Cerebellar cortex (tissue), 1 donor: ENCODE data around the gene CLNS1A.
"Not testable (repeated sequence)": the region's sequence is repeated elsewhere in the genome, so short reads cannot be mapped to it uniquely, and the experiment has no call there.

Source experiments
- DNase-seq: peaks from one replicate; pipeline ENCODE4 v3.0.0-alpha.2; 2015; ENCODE audit warnings: low spot score

CLNS1A gene

DNA sequence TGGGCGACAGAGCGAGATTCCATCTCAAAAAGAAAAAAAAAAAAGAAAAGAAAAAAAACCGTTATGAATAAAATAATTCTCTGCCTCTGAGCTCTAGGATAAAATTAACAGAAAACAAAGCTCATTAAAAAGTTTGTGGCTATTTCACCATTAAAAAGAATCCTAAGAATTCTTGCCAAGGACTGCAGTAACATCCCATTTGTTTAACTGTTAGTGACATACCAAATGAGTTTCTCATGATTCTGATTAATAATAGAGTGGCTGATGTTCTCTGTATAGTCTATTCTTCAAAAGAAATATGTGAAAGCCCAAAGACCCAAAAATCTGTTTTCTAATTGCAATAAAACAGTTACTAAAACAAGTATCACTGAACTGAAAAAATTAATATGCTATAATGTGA lies 19.7 kb downstream of the CLNS1A start:
- no peak for DNase-seq

DNA sequence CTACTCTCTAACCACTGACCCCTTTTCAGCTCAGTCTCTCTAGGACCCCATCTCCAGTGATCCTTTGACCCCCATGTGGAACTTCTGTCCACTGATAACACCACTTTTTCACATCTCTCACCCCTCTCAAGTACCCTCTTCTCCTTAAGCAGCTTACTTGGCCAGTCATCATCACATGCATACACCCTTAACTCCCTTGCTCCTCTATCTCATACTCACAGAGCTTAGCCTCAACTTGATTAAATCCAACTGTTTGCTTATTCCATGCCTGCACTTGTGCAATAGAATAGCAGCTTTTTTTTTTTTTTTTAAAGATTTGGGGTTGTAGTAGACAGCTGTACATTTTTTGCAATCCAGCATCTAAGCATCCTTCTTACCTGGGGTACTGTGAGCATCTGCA lies 25.7 kb downstream of the CLNS1A start:
- DNase-seq: no peak

DNA sequence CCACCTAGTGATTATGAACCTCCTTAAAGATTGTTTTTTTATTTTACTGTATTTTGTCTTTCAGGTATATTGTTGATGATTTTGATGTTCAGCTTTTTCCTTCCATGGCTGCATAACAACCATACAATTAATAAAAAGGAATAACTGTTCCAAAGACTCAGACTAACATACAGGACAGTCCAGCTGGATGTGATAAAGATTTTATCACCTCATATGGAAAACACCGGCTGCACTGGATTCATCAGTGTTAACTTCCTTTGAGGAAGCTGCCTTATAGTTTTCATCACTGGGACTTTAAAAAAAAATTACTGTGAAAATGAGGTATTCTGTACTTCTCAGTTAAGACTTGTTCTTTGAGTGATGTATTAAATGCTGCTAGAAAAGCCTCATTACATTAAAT lies 28.4 kb downstream of the CLNS1A start:
- no peak for DNase-seq

DNA sequence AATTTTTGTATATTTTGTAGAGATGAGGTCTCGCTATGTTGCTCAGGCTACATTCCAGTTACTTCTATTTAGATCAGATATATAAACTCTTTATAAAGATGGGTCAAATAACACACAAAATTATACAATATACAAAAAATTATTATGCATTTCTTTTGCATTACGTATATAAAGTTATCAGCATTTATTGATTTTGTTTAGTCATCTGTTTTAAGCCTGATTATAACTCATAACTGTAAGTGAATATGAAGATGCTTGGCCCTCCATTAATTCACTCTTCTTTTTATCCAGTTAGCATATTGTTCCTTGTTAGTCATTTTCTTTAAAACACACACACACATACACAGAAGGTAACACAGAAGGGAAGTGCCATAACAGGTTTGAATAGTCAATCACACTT lies 33.3 kb downstream of the CLNS1A start:
- DNase-seq: no peak

DNA sequence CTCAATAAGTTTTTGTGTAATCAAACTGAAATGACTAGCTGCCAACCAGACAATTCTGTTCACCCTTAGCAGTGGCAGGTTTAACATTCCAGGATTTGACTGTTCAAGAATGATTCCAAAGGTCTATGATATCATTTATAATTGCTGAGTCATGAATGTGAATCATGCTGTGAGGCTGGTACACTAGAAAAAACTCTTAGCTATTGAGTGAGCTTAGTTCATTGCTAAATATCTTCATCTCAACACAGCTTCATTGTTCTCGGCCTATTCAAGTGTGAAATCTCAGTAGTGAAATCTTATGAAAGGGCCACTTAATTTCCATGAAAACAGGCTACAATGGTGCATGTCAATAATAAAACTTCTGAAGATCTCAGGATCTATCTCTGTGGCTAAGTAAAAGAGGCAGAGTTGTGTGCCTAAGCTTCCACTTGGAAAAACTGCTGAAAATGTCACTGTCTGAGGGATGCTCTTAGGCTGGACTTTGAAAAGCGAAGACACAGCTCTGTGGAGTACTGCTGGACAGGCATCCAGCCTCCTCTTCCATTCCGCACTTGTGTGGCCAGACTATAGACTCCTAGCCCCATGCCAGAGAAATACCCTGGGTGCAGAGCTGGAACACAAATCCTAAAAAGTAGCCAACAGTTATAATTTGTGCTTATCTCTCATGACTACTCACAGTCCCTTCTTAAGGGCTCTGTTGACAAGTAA lies 35.1 kb downstream of the CLNS1A start:
- no peak for DNase-seq

DNA sequence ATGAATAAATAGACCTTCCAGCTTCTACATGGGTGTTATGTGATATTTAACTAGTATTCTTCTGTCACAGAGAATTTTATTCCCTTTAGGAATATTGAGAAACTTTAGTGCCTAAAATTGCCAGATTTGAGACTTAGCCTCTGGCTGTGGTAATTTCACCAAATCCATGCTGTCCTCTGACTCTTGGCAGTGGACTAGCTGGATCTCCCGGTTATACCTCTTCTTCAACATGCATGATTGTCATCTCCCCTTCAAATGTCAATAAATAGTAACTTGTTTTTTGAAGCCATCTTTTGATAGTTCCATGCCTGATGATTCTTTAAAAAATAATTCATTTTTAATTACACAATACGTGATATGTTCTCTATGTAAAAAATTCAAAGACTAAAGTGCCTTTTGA lies 39.4 kb downstream of the CLNS1A start:
- DNase-seq: no peak

DNA sequence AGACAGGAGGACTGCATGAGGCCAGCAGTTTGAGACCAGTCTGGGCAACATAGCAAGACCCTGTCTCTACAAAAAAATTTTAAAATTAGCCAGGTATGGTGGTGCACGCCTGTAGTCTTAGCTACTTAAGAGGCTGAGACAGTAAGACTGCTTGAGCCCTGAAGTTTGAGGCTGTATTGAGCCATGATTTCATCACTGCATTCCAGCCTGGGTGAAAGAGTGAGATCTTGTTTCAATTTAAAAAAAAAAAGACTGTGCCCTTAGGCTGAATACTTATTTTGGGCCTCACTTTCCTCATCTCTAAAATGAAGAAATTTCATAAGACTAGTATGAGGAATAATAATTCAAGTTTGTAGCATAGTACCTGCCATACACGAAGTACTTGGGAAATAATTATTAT lies 41.0 kb downstream of the CLNS1A start:
- DNase-seq: no peak

DNA sequence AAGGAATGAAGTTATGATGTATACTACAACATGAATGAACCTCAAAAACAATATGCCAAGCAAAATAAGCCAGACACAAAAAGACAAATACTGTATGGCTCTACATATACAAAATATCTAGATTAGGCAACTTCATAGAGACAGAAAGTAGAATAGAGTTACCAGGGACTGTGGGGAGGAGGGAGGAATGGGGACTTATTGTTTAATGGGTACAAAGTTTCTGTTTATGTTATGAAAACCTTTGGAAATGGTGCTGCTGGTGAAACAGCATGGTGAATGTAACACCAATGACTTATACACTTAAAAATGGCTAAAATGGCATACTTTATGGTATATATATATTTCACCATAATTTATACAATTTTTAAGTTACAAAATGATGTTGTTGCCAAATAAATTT lies 43.7 kb downstream of the CLNS1A start:
- no peak for DNase-seq

DNA sequence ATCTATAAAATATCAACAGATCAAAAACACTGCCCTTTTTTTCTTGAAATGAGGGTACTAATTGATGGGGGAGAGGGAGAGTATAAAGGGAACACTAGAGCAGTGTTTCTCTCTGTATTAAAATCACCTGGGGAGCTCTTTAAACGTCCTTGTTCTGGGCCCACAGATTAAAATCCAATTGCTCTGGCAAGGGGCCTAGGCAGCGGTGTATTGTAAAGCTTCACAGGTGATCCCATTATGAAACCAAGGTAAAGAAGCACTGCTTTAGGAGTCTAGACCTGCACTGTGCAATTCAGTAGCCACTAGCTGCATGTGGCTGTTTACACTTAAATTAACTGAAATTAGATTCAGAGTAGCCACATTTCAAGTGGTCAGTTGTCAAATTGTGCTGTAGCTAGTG lies 44.9 kb downstream of the CLNS1A start:
- DNase-seq: no peak

DNA sequence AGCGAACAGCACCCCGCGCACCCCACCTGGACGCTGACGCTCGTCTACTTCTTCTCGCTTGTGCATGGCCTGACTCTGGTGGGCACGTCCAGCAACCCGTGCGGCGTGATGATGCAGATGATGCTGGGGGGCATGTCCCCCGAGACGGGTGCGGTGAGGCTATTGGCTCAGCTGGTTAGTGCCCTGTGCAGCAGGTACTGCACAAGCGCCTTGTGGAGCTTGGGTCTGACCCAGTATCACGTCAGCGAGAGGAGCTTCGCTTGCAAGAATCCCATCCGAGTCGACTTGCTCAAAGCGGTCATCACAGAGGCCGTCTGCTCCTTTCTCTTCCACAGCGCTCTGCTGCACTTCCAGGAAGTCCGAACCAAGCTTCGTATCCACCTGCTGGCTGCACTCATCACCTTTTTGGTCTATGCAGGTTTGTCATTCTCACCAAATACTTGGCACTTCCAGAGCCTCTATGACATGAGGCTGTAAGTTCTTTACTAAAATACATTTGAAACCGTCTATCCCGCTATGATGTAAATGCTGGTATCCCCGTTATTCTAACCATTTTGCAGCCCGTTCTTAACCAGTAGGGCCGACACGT lies 47.3 kb downstream of the CLNS1A start:
- peak; percentile 87 for DNase-seq

DNA sequence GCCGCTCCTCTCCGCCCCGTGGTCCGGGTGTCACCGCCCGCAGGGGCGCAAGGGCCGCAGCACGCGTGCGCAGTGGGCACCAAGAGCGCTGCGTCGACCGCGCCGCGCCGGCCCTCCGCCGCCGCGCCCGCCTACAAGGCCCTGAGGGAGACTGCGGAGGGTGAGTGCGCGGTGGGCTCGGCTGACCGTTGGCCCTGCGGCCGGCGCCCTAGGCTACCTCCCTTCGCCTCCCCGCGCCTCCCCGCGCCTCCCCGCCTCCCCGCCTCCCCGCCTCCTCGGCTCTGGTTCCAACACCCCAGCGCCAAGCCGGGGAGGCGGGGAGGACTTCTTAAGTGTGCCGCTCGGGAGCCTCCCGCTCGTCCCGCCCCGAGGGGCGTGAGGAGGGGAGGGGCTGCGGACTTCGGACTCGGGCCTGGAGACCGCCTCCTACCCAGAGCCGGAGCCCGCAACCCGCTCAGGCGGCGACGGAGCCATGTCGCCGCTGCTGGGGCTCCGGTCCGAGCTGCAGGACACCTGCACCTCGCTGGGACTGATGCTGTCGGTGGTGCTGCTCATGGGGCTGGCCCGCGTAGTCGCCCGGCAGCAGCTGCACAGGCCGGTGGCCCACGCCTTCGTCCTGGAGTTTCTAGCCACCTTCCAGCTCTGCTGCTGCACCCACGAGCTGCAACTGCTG lies 47.9 kb downstream of the CLNS1A start, which contains the start of gene AQP11:
AQP11 (plus strand) TSS at position 433 of the 673 bp plus-strand sequence; CDS start at position 473, 40 bp downstream.
- peak; percentile 81 for DNase-seq

DNA sequence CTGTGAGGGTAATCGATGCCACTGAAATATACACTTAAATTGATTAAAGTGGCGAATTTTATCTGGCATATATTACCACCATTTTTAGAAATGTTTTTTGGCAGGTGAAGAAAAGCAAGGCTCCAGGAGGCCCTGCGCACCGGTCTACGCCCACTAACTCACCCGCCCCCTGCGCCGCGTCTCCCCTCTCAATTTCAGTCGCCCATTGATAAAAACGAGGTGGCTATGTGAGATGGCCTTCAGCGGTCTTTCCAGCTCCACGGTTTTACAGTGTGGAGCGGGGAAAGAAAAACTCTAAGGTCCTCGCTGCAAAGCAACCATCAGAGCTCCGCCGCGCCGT lies 48.4 kb downstream of the CLNS1A start:
- no peak for DNase-seq

DNA sequence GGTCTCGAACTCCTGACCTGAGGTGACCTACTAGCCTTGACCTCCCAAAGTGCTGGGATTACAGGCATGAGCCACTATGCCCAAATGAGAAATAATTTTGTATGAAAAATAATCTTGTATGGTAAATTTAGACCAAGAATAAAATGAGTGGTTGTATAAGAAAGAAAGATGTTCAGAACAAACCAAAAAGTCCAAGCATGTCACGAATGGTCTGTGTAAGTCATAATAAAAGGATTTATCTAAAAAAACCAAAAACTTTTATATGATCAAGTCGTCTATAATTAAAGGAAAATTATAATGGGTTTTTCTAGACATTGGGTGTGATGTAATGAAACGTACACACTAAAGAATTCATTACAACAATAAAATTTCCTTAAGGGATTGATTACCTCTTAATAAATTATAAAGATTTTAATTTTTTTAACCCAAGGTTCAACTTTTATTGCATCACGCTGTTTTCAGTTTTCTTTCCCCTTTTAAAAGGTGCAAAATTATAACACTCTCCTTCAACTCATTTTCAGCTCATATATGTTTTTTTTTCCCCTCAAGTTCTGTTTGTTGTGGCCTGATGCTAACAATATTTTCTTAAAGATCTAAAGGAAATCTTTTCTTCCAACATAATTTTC lies 56.8 kb downstream of the CLNS1A start:
- peak; percentile 44 for DNase-seq

DNA sequence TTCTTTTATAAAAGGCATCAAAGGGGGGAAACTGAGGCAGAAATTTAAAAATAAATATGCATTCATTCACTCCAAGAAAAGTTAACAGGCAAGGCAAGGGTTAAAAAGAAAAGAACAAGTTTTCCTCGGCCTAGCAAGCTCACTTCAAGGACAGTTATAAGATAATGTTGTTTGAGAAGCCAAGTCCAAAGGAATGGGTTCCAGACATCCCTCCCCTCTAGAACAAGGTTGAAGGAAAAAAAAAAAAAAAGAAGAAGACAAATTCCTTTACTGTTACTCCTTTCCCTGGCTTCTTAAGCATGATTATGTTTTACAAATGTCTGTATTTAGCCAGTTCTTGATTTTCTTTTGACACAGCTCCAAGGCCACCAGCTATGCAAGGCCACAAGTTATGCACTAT lies 62.2 kb downstream of the CLNS1A start:
- not testable (repeated sequence) for DNase-seq

DNA sequence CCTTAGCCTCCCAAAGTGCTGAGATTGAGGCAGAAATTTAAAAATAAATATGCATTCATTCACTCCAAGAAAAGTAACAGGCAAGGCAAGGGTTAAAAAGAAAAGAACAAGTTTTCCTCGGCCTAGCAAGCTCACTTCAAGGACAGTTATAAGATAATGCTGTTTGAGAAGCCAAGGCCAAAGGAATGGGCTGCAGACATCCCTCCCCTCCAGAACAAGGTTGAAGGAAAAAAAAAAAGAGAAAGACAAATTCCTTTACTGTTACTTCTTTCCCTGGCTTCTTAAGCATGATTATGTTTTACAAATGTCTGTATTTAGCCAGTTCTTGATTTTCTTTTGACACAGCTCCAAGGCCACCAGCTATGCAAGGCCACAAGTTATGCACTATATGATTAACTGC lies 66.7 kb downstream of the CLNS1A start:
- not testable (repeated sequence) for DNase-seq

DNA sequence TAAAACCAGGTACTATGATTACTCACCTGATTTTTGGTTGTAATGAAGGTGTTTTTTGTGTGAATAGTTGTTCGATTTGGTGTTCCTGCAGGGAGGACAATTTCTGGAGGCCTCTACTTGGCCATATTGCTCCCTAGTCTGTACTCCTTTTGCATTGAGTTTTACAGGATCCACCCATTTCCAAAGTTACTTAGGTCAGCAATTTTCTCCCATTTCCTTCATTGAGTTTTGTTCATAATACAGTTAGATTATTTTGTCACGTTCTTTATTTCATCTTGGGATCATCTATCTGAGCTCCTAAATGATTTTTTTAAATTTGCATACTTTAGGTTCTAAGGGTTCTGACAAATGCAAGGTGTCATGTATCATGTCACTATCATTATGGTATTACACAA lies 67.9 kb downstream of the CLNS1A start:
- DNase-seq: no peak

DNA sequence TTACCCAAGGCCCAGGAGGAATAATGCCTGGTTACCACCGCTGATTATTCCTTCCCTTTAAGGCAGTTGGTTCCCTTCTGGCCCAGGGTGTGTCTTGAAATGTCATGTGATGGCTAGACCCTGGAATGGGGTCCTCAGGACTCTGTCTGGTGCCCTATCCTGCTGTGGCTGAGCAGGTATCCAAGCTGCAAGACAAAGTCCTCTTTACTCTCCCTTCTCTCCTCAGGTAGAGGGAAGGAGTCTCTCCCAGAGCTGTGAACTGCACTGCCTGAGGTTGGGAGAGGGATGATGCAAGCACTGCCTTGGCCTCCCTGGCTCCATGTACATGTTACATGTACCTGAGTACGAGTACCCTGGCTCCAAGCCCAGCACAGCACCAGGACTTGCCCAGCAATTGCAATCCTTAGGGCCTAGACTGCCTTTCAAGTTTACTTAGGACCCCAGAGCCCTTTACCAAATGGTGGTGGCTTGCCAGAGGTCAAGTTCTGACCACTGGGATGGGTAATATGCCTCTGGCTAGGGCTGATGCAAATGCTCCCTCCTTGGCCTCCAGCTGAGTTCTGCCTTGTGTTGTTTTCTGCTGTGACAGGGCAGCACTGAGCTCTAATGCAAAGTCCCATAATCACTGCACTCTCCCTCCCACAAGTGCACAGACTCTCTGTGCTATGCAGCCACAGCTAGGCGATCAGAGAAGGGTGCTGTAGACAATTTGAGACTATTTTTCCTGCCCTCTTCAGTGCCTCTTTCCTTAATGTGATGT lies 68.5 kb downstream of the CLNS1A start:
- DNase-seq: no peak

DNA sequence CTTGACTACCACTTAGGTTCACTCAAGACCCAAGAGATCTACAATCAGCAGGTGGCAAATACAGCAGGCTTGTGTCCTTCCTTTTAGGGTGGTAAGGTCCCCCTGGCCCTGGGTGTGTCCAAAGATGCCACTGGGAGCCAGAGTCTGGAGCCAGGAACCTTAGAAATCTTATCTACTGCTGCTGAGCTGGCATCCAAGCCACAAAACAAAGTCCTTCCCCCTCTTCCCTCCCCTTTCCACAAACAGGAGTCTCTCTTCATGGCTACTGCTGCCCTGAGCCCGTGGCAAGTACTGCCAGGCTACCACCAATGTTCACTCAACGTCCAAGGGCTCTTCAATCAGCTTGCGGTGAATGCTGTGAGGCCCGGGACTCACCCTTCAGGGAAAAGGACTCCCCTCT lies 69.3 kb downstream of the CLNS1A start:
- DNase-seq: no peak
